ENCODE measurements around the gene SYNE4. TPM values are rescaled to one million over a fixed set of nuclear protein-coding genes. Genes with fewer than 3 reads are reported as not detected.

SYNE4 gene
- total RNA-seq, 1 experiment from 2014 or later = 19.7 TPM

DNA sequence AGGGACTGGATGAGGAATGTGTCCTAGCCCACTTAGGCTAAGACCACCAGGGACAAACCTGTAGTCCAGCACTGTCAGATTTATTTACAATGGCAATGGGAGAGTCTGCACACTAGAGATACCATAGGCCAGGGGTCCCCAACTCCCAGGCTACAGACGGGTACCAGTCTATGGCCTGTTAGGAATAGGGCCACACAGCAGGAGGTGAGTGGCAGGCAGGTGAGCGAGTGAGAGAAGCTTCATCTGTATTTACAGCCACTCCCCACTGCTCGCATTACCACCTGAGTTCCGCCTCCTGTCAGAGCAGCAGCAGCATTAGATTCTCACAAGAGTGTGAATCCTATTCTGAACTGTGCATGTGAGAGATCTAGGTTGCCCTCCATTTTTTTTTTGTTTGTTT, 43.0 kb upstream of the SYNE4 start:
- Mint-ChIP-seq H3K4me3 (ENCODE audit: low read depth, unreplicated experiment) (no peak overlapping the region), H3K36me3 (ENCODE audit: insufficient read depth, unreplicated experiment) (peaks cover 34% of the 10 kb centered on the region), H3K27me3 (ENCODE audit: unreplicated experiment) (no peaks in the 10 kb centered on the region), H3K9me3 (ENCODE audit: low read depth, unreplicated experiment) (no peaks in the 10 kb centered on the region), H3K27ac (ENCODE audit: unreplicated experiment) (no peak overlapping the region), H3K4me1 (ENCODE audit: low read depth, unreplicated experiment) (peaks cover 14% of the 10 kb centered on the region)
- DNase-seq = no peak
- CTCF ChIA-PET = interaction anchor here (0.7 kb wide), 1 partner anchor 99 kb away, joined by 3 read pairs; no protein-coding TSS in a partner anchor
- TF ChIP-seq CTCF (IDR thresholded peaks at IDR 0.05; ENCODE audit: unreplicated experiment) = no peak
- intact Hi-C loops (cut with micrococcal nuclease; ENCODE audit: unreplicated experiment) = loop anchor here (5.0 kb wide), 1 partner anchor 39 kb away; the partner anchor contains the start of gene ALKBH6
- no TSS peak for BruUV-seq (replicated peaks)

- CTCF ChIA-PET = interaction anchor here (0.6 kb wide), 1 partner anchor 22 kb away, joined by 3 read pairs; no protein-coding TSS in a partner anchor
- TF ChIP-seq CTCF (IDR thresholded peaks at IDR 0.05; ENCODE audit: unreplicated experiment) = no peak
- no TSS peak for BruUV-seq (replicated peaks)
- H3K4me1 Mint-ChIP-seq (ENCODE audit: low read depth, unreplicated experiment) = peaks cover 10% of the 10 kb centered on the region
- peak; percentile 40 for DNase-seq
- intact Hi-C loops (cut with micrococcal nuclease; ENCODE audit: unreplicated experiment) = loop anchor here (5.0 kb wide), 1 partner anchor 39 kb away; the partner anchor contains the start of gene ALKBH6
- peaks cover 30% of the 10 kb centered on the region for H3K36me3 Mint-ChIP-seq (ENCODE audit: insufficient read depth, unreplicated experiment)
- no peak overlapping the region for H3K27ac Mint-ChIP-seq (ENCODE audit: unreplicated experiment)
- H3K27me3 Mint-ChIP-seq (ENCODE audit: unreplicated experiment) = no peaks in the 10 kb centered on the region
- H3K4me3 Mint-ChIP-seq (ENCODE audit: low read depth, unreplicated experiment) = no peak overlapping the region
- H3K9me3 Mint-ChIP-seq (ENCODE audit: low read depth, unreplicated experiment) = no peaks in the 10 kb centered on the region
Measured at GRCh38 chr19:36051236-36051635, 42.6 kb upstream of the SYNE4 start.

- H3K36me3 Mint-ChIP-seq (ENCODE audit: insufficient read depth, unreplicated experiment) = peaks cover 9% of the 10 kb centered on the region
- CTCF ChIA-PET = interaction anchor here (0.7 kb wide), 1 partner anchor 596 kb away, joined by 4 read pairs; no protein-coding TSS in a partner anchor
- no peak for DNase-seq
- H3K27me3 Mint-ChIP-seq (ENCODE audit: unreplicated experiment) = no peaks in the 10 kb centered on the region
- H3K27ac Mint-ChIP-seq (ENCODE audit: unreplicated experiment) = no peak overlapping the region
- no peak overlapping the region for H3K4me3 Mint-ChIP-seq (ENCODE audit: low read depth, unreplicated experiment)
- intact Hi-C loops (cut with micrococcal nuclease; ENCODE audit: unreplicated experiment) = no loop called here
- H3K4me1 Mint-ChIP-seq (ENCODE audit: low read depth, unreplicated experiment) = no peaks in the 10 kb centered on the region
- no peaks in the 10 kb centered on the region for H3K9me3 Mint-ChIP-seq (ENCODE audit: low read depth, unreplicated experiment)
- no TSS peak for BruUV-seq (replicated peaks)
- no peak for TF ChIP-seq CTCF (IDR thresholded peaks at IDR 0.05; ENCODE audit: unreplicated experiment)
Measured at GRCh38 chr19:36049080-36049698, 40.6 kb upstream of the SYNE4 start.

DNA sequence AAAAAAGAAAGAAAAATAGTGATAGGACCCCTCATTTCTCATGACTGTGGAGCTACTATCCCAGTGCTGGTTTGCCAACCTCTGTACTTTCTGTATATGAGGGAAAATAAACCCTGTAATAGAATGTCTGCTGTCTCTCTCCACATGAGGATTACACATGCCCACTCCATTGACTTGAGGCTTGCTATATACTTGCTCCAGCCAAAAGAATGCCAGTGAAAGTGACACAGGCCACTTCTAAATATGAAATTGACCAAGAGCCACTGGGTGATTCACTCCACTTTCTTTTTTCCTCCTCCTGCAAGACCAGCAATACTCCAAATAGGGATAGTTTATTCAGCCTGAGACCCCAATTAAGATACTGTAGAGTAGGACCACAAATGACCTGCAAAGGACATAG, 39.2 kb upstream of the SYNE4 start:
- BruUV-seq (replicated peaks) = no TSS peak
- H3K9me3 Mint-ChIP-seq (ENCODE audit: low read depth, unreplicated experiment) = no peaks in the 10 kb centered on the region
- intact Hi-C loops (cut with micrococcal nuclease; ENCODE audit: unreplicated experiment) = no loop called here
- DNase-seq = no peak
- H3K27ac Mint-ChIP-seq (ENCODE audit: unreplicated experiment) = no peak overlapping the region
- no peaks in the 10 kb centered on the region for H3K4me1 Mint-ChIP-seq (ENCODE audit: low read depth, unreplicated experiment)
- no peak overlapping the region for H3K4me3 Mint-ChIP-seq (ENCODE audit: low read depth, unreplicated experiment)
- TF ChIP-seq CTCF (IDR thresholded peaks at IDR 0.05; ENCODE audit: unreplicated experiment) = no peak
- H3K36me3 Mint-ChIP-seq (ENCODE audit: insufficient read depth, unreplicated experiment) = no peaks in the 10 kb centered on the region
- no peaks in the 10 kb centered on the region for H3K27me3 Mint-ChIP-seq (ENCODE audit: unreplicated experiment)
- CTCF ChIA-PET = no interaction called here
